HUES6 (cell line): ENCODE data around the gene NBEAL1.
"Not testable (repeated sequence)": the region's sequence is repeated elsewhere in the genome, so short reads cannot be mapped to it uniquely, and the experiment has no call there.

Source experiments
- H3K27ac ChIP-seq: 2 replicates; pipeline ENCODE4 v1.7.0; 2013; ENCODE audit warnings: low read depth, mild to moderate bottlenecking, low read length, inconsistent platforms
- H3K27me3 ChIP-seq: 2 replicates; pipeline ENCODE4 v1.6.1; 2013; ENCODE audit warnings: low read length; ENCODE audit not compliant: control insufficient read depth, insufficient read depth
- H3K36me3 ChIP-seq: 2 replicates; pipeline ENCODE4 v1.6.1; 2013; ENCODE audit warnings: low read length; ENCODE audit not compliant: control insufficient read depth, insufficient read depth
- H3K4me1 ChIP-seq: 2 replicates; pipeline ENCODE4 v1.6.1; 2013; ENCODE audit warnings: low read length; ENCODE audit not compliant: control insufficient read depth, insufficient read depth
- H3K4me3 ChIP-seq: 2 replicates; pipeline ENCODE4 v1.5.1; 2013; ENCODE audit warnings: low read depth, low read length
- H3K9ac ChIP-seq: one replicate; pipeline ENCODE4 v1.6.1; 2013; ENCODE audit warnings: mild to moderate bottlenecking, low read length
- H3K9me3 ChIP-seq: 2 replicates; pipeline ENCODE4 v1.6.1; 2013; ENCODE audit warnings: low read depth, low read length; ENCODE audit not compliant: control insufficient read depth, insufficient read depth

Gene NBEAL1

DNA sequence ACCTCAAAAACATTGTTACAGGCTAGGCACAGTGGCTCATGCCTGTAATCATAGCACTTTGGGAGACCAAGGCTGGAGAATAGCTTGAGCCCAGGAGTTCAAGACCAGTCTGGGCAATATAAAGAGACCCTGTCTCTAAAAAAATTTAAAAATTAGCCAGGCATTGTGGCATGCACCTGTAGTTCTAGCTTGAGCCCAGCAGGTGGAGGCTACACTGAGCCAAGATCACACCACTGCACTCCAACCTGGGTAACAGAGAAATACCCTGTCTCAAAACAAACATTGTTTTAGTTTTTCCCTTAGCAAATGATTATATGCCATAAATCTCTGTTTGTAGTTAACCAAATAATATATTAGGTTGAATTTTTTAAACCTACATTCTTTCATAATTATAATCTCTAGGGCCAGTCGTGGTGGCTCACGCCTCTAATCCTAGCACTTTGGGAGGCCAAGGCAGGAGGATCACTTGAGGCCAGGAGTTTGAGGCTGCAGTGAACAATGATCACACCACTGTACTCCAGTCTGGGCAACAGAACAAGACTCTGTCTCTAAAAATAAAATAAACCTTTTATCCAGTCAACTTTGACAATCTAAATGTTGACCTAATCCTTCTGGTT, 210.9 kb downstream of the NBEAL1 start:
- H3K27ac ChIP-seq, result no peak overlapping the region
- H3K9ac ChIP-seq, result no peak overlapping the region

DNA sequence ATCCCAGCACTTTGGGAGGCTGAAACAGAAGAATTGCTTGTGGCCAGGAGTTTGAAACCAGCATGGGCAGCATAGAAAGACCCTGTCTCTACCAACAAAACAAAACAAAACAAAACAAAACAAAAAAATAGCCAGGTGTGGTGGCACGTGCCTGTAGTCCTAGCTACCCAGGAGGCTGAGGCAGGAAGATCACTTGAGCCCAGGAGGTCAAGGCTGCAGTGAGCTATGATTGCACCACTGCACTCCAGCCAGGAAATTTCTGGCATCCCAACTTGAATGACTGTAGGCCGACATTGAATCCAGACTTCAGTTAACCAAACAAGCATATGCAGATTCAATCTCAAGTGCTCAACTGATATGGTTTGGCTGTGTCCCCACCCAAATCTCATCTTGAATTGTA, 215.0 kb downstream of the NBEAL1 start:
- H3K27me3 ChIP-seq, H3K36me3 ChIP-seq, H3K27ac ChIP-seq, H3K4me3 ChIP-seq, H3K4me1 ChIP-seq, H3K9ac ChIP-seq: not testable (repeated sequence)
- peaks cover 13% of the 10 kb centered on the region for H3K9me3 ChIP-seq

More for the DNA sequence above, 210.9 kb downstream of the NBEAL1 start:
- no peaks in the 10 kb centered on the region for H3K36me3 ChIP-seq
- no peaks in the 10 kb centered on the region for H3K4me1 ChIP-seq
- no peak overlapping the region for H3K4me3 ChIP-seq
- peaks cover 7% of the 10 kb centered on the region for H3K9me3 ChIP-seq
- no peaks in the 10 kb centered on the region for H3K27me3 ChIP-seq

GRCh38 chr2:203237346-203238238, 222.9 kb downstream of the NBEAL1 start:
- Histone ChIP-seq H3K27me3 (no peaks in the 10 kb centered on the region), H3K27ac (no peak overlapping the region), H3K4me1 (no peaks in the 10 kb centered on the region), H3K9me3 (no peaks in the 10 kb centered on the region), H3K4me3 (peak overlapping the region; percentile 95), H3K9ac (no peak overlapping the region), H3K36me3 (peaks cover 8% of the 10 kb centered on the region; the same call in 1 of the 2 replicates)

DNA sequence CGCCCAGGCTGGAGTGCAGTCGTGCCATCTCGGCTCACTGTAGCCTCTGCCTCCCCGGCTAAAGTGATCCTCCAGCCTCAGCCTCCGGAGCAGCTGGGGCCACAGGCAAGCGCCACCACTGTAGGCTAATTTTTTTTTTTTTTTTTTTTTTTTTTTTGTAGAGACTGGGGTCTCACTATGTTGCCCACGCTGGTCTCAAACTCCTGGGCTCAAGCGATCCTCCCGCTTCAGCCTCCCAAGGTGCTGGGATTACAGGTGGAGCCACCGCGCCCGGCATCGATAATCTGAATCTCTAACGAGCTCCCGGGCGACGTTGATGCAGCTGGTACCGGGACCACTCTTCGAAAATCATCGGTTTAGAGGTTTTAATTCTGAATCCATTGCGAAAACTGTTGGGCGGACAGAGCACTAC, 223.6 kb downstream of the NBEAL1 start:
- no peaks in the 10 kb centered on the region for H3K4me1 ChIP-seq

GRCh38 chr2:203238704-203239526, 224.2 kb downstream of the NBEAL1 start, which contains the start of gene CYP20A1:
Gene CYP20A1 (plus strand): TSS chr2:203239018. CDS start chr2:203239063, 45 bp downstream.
- peak within 1 kb of the TSS; percentile 95 for H3K4me3 ChIP-seq
- H3K27me3 ChIP-seq, result no peaks in the 10 kb centered on the region
- no peaks in the 10 kb centered on the region for H3K9me3 ChIP-seq
- H3K4me1 ChIP-seq, result no peaks in the 10 kb centered on the region
- H3K27ac ChIP-seq, result peak within 1 kb of the TSS; percentile 98
- H3K36me3 ChIP-seq, result peaks cover 11% of the 10 kb centered on the region
- H3K9ac ChIP-seq, result peak within 1 kb of the TSS; percentile 97

More for the DNA sequence above, 223.6 kb downstream of the NBEAL1 start:
- peak overlapping the region; percentile 97 for H3K9ac ChIP-seq
- H3K9me3 ChIP-seq, result no peaks in the 10 kb centered on the region
- 0 out of 2 replicates have a peak overlapping the region, but pooled peaks have one; percentile 98 for H3K27ac ChIP-seq
- no peaks in the 10 kb centered on the region for H3K27me3 ChIP-seq
- H3K4me3 ChIP-seq, result peak overlapping the region; percentile 95
- peaks cover 11% of the 10 kb centered on the region for H3K36me3 ChIP-seq

GRCh38 chr2:203240491-203240890, 225.8 kb downstream of the NBEAL1 start:
- no peaks in the 10 kb centered on the region for H3K27me3 ChIP-seq
- peaks cover 11% of the 10 kb centered on the region for H3K36me3 ChIP-seq
- no peak overlapping the region for H3K27ac ChIP-seq
- H3K9me3 ChIP-seq, result no peaks in the 10 kb centered on the region
- no peak overlapping the region for H3K4me3 ChIP-seq
- no peaks in the 10 kb centered on the region for H3K4me1 ChIP-seq
- no peak overlapping the region for H3K9ac ChIP-seq

GRCh38 chr2:203242518-203242917, 227.8 kb downstream of the NBEAL1 start:
- no peaks in the 10 kb centered on the region for H3K4me1 ChIP-seq
- H3K36me3 ChIP-seq, result peaks cover 20% of the 10 kb centered on the region

GRCh38 chr2:203246646-203247045, 232.0 kb downstream of the NBEAL1 start:
- Histone ChIP-seq H3K27me3 (no peaks in the 10 kb centered on the region), H3K36me3 (peaks cover 23% of the 10 kb centered on the region), H3K9me3 (no peaks in the 10 kb centered on the region), H3K27ac (no peak overlapping the region), H3K4me3 (no peak overlapping the region), H3K4me1 (no peaks in the 10 kb centered on the region), H3K9ac (no peak overlapping the region)

More at GRCh38 chr2:203242518-203242917, 227.8 kb downstream of the NBEAL1 start:
- Histone ChIP-seq H3K4me3 (no peak overlapping the region), H3K9me3 (no peaks in the 10 kb centered on the region), H3K9ac (no peak overlapping the region), H3K27me3 (no peaks in the 10 kb centered on the region), H3K27ac (no peak overlapping the region)

DNA sequence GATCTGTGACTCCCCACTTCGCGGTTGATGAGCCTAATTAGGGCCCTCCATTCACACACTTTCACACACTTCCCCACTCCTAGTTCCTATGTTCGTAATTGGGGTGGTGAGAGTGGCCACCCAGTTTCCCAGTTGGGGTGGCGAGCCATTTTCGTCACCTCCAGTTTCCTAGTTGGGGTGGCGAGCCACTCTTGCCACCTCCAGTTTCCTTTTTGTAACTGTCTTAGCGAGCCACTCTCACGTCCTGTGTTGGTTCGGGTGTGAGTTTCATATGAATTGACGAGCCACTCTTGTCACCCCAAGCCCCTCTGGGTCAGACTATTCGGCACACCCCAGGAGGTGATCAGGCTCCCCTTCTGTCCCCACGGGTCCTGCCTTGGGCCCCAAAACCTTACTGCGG, 238.1 kb downstream of the NBEAL1 start:
- no peaks in the 10 kb centered on the region for H3K27me3 ChIP-seq
- H3K4me3 ChIP-seq, result no peak overlapping the region
- H3K9me3 ChIP-seq, result no peaks in the 10 kb centered on the region
- peaks cover 37% of the 10 kb centered on the region for H3K36me3 ChIP-seq
- H3K9ac ChIP-seq, result no peak overlapping the region
- no peak overlapping the region for H3K27ac ChIP-seq
- no peaks in the 10 kb centered on the region for H3K4me1 ChIP-seq

- not testable (repeated sequence) for H3K9ac ChIP-seq
- peaks cover 40% of the 10 kb centered on the region for H3K36me3 ChIP-seq
Observed at GRCh38 chr2:203253422-203254095, 238.9 kb downstream of the NBEAL1 start.

More at GRCh38 chr2:203253422-203254095, 238.9 kb downstream of the NBEAL1 start:
- H3K27ac ChIP-seq, H3K9me3 ChIP-seq, H3K27me3 ChIP-seq, H3K4me1 ChIP-seq, H3K4me3 ChIP-seq: not testable (repeated sequence)
